Spleen (tissue), 11 donors: ENCODE data around the gene PCBD1. TPM values are rescaled to one million over a fixed set of nuclear protein-coding genes. Genes with fewer than 3 reads are reported as not detected.

ENCODE experiments used
- DNase-seq: peaks from one replicate; pipeline ENCODE4 v3.0.0-alpha.2; 2020
- H3K27ac ChIP-seq, 8 donors: fragments of 200-600 bp; sonication (generic) in 7 of 8; 1 replicate in 4 of 8; 2 replicates in 4 of 8; pipeline versions ENCODE4 v1.5.0 to v1.8.0; 2016 to 2021; ENCODE audit warnings: inconsistent platforms in 4 of 8, mild to moderate bottlenecking in 4 of 8, moderate library complexity in 1 of 8
- H3K27me3 ChIP-seq, 7 donors: fragments of 200-600 bp; sonication (generic) in 6 of 7; replicated peaks in 1 of 7; 1 replicate in 4 of 7; 2 replicates in 3 of 7; pipeline versions ENCODE4 v1.5.0 to v1.8.0; 2016 to 2021; ENCODE audit warnings: inconsistent platforms in 3 of 7, mild to moderate bottlenecking in 1 of 7
- H3K36me3 ChIP-seq, 6 donors: fragments of 200-600 bp; sonication (generic) in 5 of 6; 1 replicate in 4 of 6; 2 replicates in 2 of 6; pipeline versions ENCODE4 v1.5.0 to v1.8.0; 2016 to 2021; ENCODE audit warnings: inconsistent platforms in 2 of 6
- H3K4me1 ChIP-seq, 6 donors: fragments of 200-600 bp; sonication (generic) in 5 of 6; 1 replicate in 3 of 6; 2 replicates in 3 of 6; pipeline versions ENCODE4 v1.5.0 to v1.8.0; 2016 to 2021; ENCODE audit warnings: inconsistent platforms in 3 of 6
- H3K4me3 ChIP-seq, 8 donors: fragments of 200-600 bp; sonication (generic) in 7 of 8; 1 replicate in 4 of 8; 2 replicates in 4 of 8; pipeline versions ENCODE4 v1.5.0 to v1.8.0; 2016 to 2021; ENCODE audit warnings: inconsistent platforms in 4 of 8, mild to moderate bottlenecking in 4 of 8, moderate library complexity in 2 of 8
- H3K9me3 ChIP-seq, 8 donors: fragments of 200-600 bp; sonication (generic) in 7 of 8; 1 replicate in 4 of 8; 2 replicates in 4 of 8; pipeline versions ENCODE4 v1.5.0 to v1.8.0; 2016 to 2021; ENCODE audit warnings: inconsistent platforms in 4 of 8
- CTCF ChIP-seq, 11 experiments: fragments of 200-600 bp in 7 of 11; fragments of 450-650 bp in 4 of 11; sonication (generic) in 4 of 11; IDR thresholded peaks in 8 of 11; conservative IDR thresholded peaks in 3 of 11; 1 replicate in 7 of 11; 2 replicates in 4 of 11; pipeline versions ENCODE4 v1.4.0 to v1.8.0; 2016 to 2021; ENCODE audit warnings: antibody characterized with exemption in 11 of 11, inconsistent platforms in 4 of 11, mild to moderate bottlenecking in 1 of 11
- POLR2A ChIP-seq, 3 donors: fragments of 450-650 bp; IDR thresholded peaks; one replicate each; pipeline ENCODE4 v1.5.1; 2017; ENCODE audit warnings: antibody characterized with exemption in 3 of 3, mild to moderate bottlenecking in 1 of 3
- POLR2AphosphoS5 ChIP-seq, 3 donors: sonication (generic); formaldehyde crosslinking; IDR thresholded peaks; one replicate each; pipeline ENCODE4 v1.5.1; 2017; ENCODE audit warnings: antibody characterized with exemption in 3 of 3
- WGBS, 5 donors: extraction: QIAGEN DNeasy Blood & Tissue Kit in 3 of 5; methylation state at CpG; one replicate each; pipeline versions ENCODE4 v1.1.5 to v1.1.7; 2013 to 2018; 5-methylcytosine and 5-hydroxymethylcytosine counted together
- intact Hi-C: fragments of 100-400 bp; cut with DNase I; formaldehyde crosslinking; loops from one replicate; pipeline ENCODE4 v1.15.0; 2023; ENCODE audit warnings: low total_unique reads
- polyA plus RNA-seq, 3 donors: library from polyadenylated mRNA; stranded (reverse); fragments of 200-250 nt; gene quantifications; one replicate each; pipeline ENCODE4 v1.2.1, GENCODE V29; 2013
- total RNA-seq, 7 donors: library from RNA; depleted of rRNA in 3 of 7; stranded (reverse); fragments of >200 nt in 3 of 7; fragmentation: NEBNext Ultra II Directional in 4 of 7; extraction: Animal tissue kit (Norgen Biotek cat#: 25700) in 4 of 7; gene quantifications; one replicate each; pipeline versions ENCODE4 v1.1.0 to v1.2.1, GENCODE V29; 2016 to 2021
- donor health status: healthy with polysubstance abuse.
- donor health status: DM: no; HTN: no; CAD: no; lungs with moderate emphysema.
- donor health status: DM: no; HTN: no; CAD: no.
- donor health status: Bipolar disorder and iron deficiency.
- donor health status: healthy.
- donor health status: DM: no; HTN: no; CAD: no.
- donor health status: DM: yes; HTN: yes; CAD: no.

Gene PCBD1
- total and polyA plus RNA-seq, 10 donors = 24.5 to 45.6 (median 30.7) TPM

- H3K27ac ChIP-seq = no peak overlapping the region
- peaks cover 0 to 8% (median 2%) of the 10 kb centered on the region in 6 donors for H3K4me1 ChIP-seq
- no peak for DNase-seq
- no peaks in the 10 kb centered on the region for H3K9me3 ChIP-seq
- intact Hi-C loops = no loop called here
- H3K4me3 ChIP-seq = no peak overlapping the region
- WGBS, 5 donors = 77 to 98% (median 94%) methylated on average over 3 of the region's 3 CpGs
- H3K27me3 ChIP-seq = peaks cover 0 to 11% (median 0%) of the 10 kb centered on the region in 7 donors
- H3K36me3 ChIP-seq = no peaks in the 10 kb centered on the region
- TF ChIP-seq POLR2AphosphoS5 (IDR thresholded peaks at IDR 0.05) = no peak
- TF ChIP-seq POLR2A (IDR thresholded peaks at IDR 0.05) = no peak
- no peak for TF ChIP-seq CTCF (IDR thresholded peaks at IDR 0.05 in 8 of 11, conservative IDR thresholded peaks at IDR 0.05 in 3 of 11)
Measured at GRCh38 chr10:70898687-70899086, 10.3 kb upstream of the PCBD1 start.

DNA sequence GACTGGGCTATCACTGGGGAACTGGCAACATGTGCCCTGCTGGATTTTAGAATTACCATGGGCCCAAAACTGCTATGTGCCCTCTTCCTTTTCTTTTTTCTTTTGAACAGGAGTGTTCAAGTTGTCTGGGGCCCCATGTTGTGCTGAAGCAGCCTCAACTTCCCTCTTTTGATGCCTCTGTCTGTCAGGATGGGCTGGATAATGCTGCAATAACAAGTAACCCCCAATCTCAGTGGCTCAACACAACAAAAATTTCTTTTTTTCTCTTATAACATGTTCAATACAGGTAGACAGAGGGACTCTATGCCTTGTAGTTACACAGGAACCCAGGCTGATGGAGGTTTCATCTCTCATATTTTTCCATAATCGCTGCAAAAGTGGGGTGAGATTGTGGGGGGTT lies 8.2 kb upstream of the PCBD1 start:
- Histone ChIP-seq H3K4me1 (no peaks in the 10 kb centered on the region), H3K4me3 (no peak overlapping the region), H3K9me3 (no peaks in the 10 kb centered on the region), H3K36me3 (no peaks in the 10 kb centered on the region), H3K27ac (no peak overlapping the region), H3K27me3 (peaks cover 0 to 4% (median 0%) of the 10 kb centered on the region in 7 donors)
- 93 to 100% (median 95%) methylated on average over 1 of the region's 1 CpG for WGBS, 5 donors
- DNase-seq = no peak
- intact Hi-C loops = no loop called here
- no peak for TF ChIP-seq POLR2A (IDR thresholded peaks at IDR 0.05)
- TF ChIP-seq CTCF (IDR thresholded peaks at IDR 0.05 in 8 of 11, conservative IDR thresholded peaks at IDR 0.05 in 3 of 11) = no peak
- TF ChIP-seq POLR2AphosphoS5 (IDR thresholded peaks at IDR 0.05) = no peak

DNA sequence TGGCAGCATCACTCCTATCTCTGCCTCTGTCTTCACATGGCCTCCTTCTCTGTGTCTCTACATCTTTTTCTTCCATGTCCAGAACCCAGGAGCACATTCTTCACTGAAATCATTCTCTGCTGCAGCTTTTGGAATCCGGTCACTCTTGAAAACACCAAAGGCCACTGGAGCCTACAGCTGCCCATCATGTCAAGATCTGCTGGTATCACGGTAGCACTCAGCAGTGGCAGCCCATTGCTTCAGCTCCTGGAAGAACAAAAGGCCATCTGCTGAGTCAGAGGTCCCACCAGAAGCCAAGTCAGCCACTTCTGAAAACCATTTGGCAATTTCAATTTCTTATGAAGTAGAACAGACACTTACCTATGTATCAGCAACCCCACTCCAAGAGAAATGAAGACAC lies 6.1 kb upstream of the PCBD1 start:
- DNase-seq = no peak
- intact Hi-C loops = no loop called here
- Histone ChIP-seq H3K4me3 (no peak overlapping the region), H3K36me3 (no peaks in the 10 kb centered on the region), H3K27ac (no peak overlapping the region), H3K27me3 (no peaks in the 10 kb centered on the region), H3K9me3 (no peaks in the 10 kb centered on the region), H3K4me1 (no peaks in the 10 kb centered on the region)
- TF ChIP-seq POLR2A (IDR thresholded peaks at IDR 0.05) = no peak
- no peak for TF ChIP-seq POLR2AphosphoS5 (IDR thresholded peaks at IDR 0.05)
- WGBS, 5 donors = 72 to 100% (median 84%) methylated on average over 2 of the region's 2 CpGs

- TF ChIP-seq POLR2AphosphoS5 (IDR thresholded peaks at IDR 0.05) = no peak
- TF ChIP-seq POLR2A (IDR thresholded peaks at IDR 0.05) = no peak
- TF ChIP-seq CTCF (IDR thresholded peaks at IDR 0.05 in 8 of 11, conservative IDR thresholded peaks at IDR 0.05 in 3 of 11) = no peak
- Histone ChIP-seq H3K4me3 (no peak overlapping the region), H3K4me1 (peaks cover 6 to 10% (median 8%) of the 10 kb centered on the region in 6 donors), H3K27me3 (no peaks in the 10 kb centered on the region), H3K27ac (no peak overlapping the region), H3K9me3 (no peaks in the 10 kb centered on the region), H3K36me3 (no peaks in the 10 kb centered on the region)
- no peak for DNase-seq
- WGBS, 5 donors = 61 to 71% (median 67%) methylated on average over 9 to 10 of the region's 10 CpGs
- intact Hi-C loops = no loop called here
Measured at GRCh38 chr10:70893227-70894006, 5.1 kb upstream of the PCBD1 start.
